Measurements from ENCODE around the gene APOA5.

DNA sequence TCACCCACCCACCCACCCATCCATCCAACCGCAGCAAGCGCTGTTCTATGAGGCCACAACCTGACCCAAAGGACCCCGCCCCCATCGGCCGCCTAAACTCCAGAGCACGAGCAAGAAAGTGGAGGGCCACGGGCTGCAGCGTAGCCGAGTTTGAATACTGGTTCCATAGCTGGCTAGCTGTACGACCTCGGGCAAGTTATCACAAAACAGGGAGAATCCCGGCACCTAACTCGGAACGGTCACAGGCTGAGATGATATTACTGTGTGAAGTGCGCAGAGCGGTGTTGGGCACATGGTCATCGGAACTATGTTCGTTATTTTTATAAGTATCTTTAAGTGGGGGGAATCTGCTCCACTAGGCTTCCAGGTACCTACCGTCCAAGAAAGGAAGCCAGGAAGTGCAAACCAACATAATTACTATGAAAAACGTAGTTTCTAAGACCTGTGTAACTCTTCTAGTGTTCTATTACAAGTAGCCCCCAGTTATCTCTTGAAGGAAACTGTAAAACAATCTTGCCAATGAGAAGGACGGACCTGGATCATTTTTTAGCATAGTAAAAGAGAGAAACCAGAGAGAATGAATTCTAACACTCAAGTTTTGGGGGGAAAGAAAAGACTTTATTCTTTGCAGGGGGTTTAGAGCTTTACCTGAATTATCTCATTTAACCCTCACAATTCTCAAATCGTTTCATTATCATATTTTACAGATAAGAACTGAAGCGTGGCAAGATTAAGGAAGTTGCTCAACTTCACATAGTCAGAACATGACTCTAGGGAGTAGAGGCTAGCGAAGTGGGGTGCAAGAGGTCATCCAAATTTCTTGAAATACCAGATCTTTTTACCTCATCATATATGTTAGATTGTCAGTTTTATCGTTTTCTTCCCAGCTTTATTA is 18.2 kb downstream of the APOA5 start:
- TF ChIP-seq, protein P1, sequence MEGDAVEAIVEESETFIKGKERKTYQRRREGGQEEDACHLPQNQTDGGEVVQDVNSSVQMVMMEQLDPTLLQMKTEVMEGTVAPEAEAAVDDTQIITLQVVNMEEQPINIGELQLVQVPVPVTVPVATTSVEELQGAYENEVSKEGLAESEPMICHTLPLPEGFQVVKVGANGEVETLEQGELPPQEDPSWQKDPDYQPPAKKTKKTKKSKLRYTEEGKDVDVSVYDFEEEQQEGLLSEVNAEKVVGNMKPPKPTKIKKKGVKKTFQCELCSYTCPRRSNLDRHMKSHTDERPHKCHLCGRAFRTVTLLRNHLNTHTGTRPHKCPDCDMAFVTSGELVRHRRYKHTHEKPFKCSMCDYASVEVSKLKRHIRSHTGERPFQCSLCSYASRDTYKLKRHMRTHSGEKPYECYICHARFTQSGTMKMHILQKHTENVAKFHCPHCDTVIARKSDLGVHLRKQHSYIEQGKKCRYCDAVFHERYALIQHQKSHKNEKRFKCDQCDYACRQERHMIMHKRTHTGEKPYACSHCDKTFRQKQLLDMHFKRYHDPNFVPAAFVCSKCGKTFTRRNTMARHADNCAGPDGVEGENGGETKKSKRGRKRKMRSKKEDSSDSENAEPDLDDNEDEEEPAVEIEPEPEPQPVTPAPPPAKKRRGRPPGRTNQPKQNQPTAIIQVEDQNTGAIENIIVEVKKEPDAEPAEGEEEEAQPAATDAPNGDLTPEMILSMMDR (IDR thresholded peaks at IDR 0.05) = no peak
- TF ChIP-seq HDAC2 (IDR thresholded peaks at IDR 0.05) = no peak
- TF ChIP-seq RAD21 (conservative IDR thresholded peaks at IDR 0.05 in 1 of 2, IDR thresholded peaks at IDR 0.05 in 1 of 2) = no peak
- no peak for TF ChIP-seq MAZ (IDR thresholded peaks at IDR 0.05; ENCODE audit: borderline replicate concordance, low read depth, low read length)
- no peak for TF ChIP-seq TFCP2L1 (CRISPR knock-in tag; IDR thresholded peaks at IDR 0.05)
- no peak for TF ChIP-seq EP300 (IDR thresholded peaks at IDR 0.05)
- no peak for TF ChIP-seq SMC3 (IDR thresholded peaks at IDR 0.05)
- TF ChIP-seq, protein P2, sequence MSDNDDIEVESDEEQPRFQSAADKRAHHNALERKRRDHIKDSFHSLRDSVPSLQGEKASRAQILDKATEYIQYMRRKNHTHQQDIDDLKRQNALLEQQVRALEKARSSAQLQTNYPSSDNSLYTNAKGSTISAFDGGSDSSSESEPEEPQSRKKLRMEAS (IDR thresholded peaks at IDR 0.05) = 0 out of 2 replicates have a peak, but pooled peaks have one; percentile 10
- no peak for TF ChIP-seq MYC (IDR thresholded peaks at IDR 0.05; ENCODE audit: borderline replicate concordance, low read length)
